Measurements from ENCODE around the gene PDE4B.

DNA sequence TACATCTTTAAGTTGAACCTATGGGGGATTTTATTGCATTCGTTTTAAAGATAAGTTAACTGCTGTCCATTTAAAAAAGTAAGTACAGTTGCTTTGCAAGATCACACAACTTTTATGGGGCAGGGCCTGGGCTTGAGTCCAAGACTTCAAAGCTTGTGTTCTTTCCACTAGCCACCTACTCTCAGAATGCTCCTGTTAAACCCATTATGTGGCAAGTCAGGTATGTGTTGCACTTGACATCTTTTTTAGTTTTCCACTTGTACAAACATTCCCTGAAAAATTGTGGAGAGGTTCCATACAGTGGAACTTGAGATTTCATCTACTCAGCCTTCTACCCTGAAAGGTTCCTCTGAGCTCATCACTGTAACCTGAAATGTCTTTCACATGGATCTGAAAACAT lies 505.8 kb downstream of the PDE4B start:
- no peak for TF ChIP-seq POLR2A (IDR thresholded peaks at IDR 0.05; ENCODE audit: low read length)
- TF ChIP-seq GATA1 (IDR thresholded peaks at IDR 0.05; ENCODE audit: low read depth, low read length) = no peak

Measured in erythroblast (primary cell).